Measurements from ENCODE around the gene USH2A.

Gene USH2A

GRCh38 chr1:215857317-215857716, 565.9 kb downstream of the USH2A start:
- DNase-seq, result no peak

- no peak for DNase-seq
These were observed 577.9 kb downstream of the USH2A start for GRCh38 chr1:215845234-215845891.

- no peak for DNase-seq
These were observed 578.5 kb downstream of the USH2A start for GRCh38 chr1:215844777-215845176.

GRCh38 chr1:215844266-215844665, 579.0 kb downstream of the USH2A start:
- no peak for DNase-seq

DNA sequence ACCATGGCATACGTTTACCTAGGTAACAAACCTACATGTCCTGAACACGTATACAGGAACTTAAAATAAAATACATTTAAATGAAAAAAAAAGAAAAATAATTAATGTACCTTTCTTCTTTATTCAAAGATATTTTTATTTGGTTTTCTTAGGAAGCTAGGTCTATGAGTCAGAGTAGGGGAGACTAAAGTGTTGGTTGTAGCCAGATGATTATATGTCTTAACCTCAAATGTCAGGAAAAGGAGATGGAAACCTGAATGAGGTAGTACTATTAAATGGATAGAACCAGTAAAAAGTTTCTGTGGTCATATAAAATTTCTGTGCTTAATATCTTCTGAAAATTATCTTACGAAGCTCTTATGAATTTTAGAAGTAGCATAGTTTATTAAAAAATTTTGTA, 580.3 kb downstream of the USH2A start:
- no peak for DNase-seq

DNA sequence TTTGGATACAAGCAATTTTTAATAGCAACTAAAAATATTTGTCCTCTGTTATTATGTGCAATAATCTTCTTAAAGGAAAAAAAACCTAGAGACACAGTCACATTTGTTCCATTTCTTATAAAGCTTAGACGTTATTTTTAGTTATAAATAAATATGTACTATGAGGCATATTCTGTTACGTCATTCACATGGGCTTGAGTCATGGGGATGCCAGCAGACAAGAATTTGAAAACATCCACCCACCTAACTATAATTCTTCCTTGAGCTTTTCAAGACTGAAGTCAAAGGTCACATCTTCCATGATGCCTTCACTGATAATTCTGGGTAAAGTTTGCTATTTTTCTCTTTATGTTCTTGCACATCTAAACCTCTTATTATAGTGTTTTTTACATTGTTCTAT, 587.3 kb downstream of the USH2A start:
- DNase-seq, result no peak

GRCh38 chr1:215833941-215834729, 589.1 kb downstream of the USH2A start:
- no peak for DNase-seq

DNA sequence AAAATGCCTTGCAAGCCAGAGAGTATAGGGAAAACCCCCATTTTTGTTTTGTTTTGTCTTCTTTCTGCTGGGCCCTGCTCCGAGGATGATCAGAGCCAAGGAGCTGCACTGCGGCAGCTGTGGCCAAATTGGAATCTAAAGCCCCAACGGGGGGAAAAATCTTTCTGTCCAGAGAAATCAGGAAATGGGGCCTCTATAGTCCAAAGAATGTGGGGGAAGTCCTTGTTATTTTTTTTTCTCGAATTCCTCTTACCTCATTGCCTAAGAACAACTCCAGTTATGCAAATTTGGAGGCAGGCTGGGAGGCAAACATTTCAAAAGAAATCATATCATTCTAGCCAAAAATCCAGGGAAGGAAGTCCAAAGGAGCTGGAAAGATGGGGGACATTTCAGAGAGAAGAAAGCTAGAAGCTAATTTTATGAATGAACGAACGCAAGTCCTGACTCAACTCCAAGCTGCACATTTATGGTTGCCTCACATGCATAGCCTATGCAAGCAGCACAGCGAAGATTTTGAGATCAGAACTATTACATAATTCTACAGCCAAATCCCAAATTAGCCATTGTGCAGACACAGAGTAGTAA, 592.9 kb downstream of the USH2A start:
- DNase-seq, result no peak

- no peak for DNase-seq
These were observed 598.2 kb downstream of the USH2A start for GRCh38 chr1:215825056-215825455.

DNA sequence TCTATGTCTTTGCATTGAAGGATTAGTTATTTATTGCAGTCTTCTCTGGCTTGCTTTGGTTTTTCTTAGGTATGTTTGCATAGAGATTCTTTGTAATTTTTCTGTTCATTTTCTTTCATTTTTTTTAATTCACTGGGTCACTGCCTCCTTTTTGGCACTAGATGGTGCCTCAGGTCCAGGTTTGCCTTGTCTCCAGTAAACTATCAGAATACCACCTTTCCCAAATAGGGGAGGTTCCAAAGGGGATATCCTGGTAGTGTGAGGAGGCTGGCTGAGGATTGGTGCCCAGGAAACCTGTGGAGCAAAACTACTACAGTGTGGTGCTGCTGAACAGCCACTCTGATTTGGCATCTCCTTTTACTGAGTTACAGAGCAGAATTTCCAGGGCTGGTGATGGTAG, 599.0 kb downstream of the USH2A start:
- no peak for DNase-seq

- DNase-seq, result no peak
These were observed 604.1 kb downstream of the USH2A start for GRCh38 chr1:215819114-215819513.

DNA sequence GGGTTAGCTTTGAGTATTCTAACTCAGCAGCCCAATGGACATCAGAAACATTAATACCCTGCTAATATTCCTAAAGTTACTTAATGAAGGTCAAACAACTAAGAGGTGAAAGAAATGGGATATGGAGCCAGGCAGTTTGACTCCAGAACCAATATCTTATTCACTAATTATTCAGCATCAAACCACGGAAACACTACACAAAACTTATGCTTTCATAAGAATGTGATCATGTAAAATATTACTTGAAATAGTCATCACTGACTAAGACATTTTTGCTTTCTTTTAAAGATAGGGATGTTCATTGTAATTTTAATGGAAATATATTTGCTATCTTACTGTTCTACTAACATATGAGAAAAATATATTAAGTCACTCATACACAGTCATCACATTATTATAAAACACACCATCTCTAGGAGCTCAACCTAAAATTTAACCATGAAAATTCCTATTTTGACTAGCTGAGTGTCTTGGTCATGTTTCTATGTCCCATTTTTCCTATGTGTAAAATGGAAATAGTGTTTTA, 615.3 kb downstream of the USH2A start:
- no peak for DNase-seq

DNA sequence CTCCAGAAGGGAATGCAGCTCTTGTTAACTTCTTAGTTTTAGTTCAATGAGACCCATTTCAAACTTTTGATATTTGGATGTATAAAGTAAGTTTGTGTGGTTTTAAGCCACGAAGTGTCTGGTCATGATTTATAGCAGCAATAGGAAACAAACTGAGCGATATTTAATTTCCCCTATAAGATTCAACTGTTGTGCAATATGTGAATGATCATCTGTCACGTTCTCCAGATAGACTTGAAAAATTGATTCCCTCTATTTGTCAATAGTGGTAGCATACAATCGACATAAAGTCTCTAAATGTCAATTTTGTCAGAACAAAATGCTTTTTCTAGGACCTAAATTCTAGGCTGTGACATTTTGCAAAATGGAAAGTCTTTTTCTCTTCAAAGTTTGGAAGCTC, 616.0 kb downstream of the USH2A start:
- no peak for DNase-seq

DNA sequence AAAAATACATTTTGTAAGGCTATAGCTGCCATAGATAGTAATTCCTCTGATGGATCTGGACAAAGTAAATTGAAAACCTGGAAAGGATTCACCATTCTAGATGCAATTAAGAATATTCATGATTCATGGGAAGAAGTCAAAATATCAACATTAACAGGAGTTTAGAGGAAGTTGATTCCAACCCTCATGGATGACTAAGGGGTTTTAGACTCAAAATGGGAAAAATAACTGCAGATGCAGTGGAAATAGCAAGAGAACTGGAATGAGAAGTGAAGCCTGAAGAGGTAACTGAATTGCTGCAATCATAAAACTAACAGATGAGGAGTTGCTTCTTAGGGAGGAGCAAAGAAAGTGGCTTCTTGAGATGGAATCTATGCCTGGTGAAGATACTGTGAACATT, 625.4 kb downstream of the USH2A start:
- no peak for DNase-seq

DNA sequence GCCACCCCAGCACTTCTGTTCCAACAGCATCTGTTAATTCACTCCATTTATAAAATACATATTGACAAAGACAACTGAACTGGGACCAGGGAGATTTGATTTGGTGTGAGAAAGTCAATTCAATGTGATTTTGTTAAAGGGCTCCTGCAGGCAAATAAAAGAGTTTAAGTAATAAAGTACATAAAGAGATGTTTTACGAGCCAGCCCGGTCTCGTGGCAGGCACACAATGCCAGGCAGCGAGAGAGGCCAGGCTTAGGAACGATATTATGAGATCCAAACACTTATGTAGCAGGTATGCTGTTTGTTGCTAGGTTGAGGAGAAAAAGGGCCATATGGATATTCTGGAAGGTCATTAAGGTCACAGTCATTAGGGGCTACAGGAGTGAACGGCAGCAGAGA, 629.1 kb downstream of the USH2A start:
- no peak for DNase-seq

- DNase-seq, result no peak
These were observed 630.1 kb downstream of the USH2A start for GRCh38 chr1:215793180-215793579.

- DNase-seq, result no peak
These were observed 630.8 kb downstream of the USH2A start for GRCh38 chr1:215792446-215792845.

DNA sequence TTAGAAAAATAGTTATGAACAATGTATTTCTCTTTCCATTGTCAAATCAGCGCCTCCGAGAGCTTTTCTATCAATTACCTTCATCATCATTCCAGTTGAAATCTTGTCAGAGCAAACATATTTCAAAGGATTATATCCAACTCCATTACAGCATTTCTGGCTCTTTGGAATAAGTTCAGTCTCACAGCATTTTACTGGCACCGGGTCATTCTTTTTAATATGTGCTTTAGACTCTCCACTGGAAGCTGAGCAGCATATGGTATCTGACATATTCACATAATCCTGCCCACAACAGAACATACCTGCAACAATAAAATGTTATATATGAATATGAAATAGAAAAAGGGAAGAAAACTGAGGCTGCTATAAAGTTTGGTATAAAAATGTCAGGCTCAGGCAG, 633.3 kb downstream of the USH2A start:
- no peak for DNase-seq

DNA sequence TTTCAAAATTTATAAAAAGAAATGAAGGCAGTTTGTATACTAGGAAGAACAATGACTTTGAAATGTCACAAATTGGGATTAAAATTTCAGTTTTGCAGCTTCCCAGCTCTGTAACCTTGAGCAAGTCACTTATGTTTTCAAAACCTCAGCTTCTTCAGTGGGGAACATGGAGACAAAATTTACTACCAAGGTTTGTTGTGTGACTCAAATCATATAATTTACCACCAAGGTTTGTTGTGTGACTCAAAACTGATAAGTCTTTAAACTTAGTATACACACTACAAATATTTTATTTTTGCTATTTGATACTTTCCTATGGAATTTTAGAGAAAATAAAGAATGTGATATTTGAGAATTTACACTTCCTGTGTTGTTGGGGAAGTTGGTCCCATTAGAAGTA, 636.3 kb downstream of the USH2A start:
- DNase-seq, result no peak

DNA sequence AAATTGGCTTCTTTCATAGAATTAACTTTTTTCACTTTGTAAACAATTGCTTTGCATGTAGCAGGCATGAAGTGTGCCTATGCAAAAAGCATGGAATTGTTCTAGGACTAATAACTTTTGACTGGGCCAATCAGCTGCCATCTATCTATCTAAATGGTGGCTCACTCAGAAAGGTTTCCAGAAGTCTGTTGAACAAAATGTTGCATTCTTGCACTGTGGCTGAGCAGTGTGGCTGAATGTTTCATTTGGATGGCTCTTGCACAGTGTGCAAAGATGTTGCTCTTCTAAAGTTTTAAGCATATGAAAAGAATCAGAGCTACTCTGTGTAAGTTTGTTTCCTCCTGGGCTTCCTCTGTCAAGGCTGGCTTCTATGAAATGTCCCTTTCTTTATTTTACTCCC, 642.6 kb downstream of the USH2A start:
- no peak for DNase-seq

- DNase-seq, result no peak
These were observed 643.1 kb downstream of the USH2A start for GRCh38 chr1:215780139-215780538.

- no peak for DNase-seq
These were observed 643.5 kb downstream of the USH2A start for GRCh38 chr1:215779729-215780128.

DNA sequence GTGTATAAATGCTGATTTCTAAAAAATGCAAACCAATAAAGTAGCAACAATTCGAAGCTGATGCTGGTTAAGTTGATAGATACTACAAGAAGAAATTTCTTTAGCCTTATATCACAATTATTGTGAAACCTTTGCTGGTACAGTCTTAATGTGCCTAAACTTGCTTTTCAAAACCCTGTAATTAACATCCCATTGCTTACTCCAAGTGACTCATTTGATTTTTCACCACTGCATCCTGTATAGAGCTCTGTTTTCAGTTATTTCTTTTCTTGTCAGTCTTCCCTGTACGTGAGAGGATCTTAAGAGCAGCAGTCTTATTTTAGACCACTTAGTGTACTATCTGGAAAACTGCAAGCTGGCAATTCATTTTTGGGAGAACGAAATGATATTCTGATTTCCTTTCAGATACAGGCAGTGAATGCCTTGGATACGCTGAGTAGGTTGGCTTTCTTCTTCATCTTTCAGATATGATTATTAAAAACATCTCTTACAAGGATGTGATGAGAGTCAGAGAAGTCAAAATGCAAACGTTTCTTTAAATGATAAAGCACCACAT, 645.8 kb downstream of the USH2A start:
- DNase-seq, result no peak

DNA sequence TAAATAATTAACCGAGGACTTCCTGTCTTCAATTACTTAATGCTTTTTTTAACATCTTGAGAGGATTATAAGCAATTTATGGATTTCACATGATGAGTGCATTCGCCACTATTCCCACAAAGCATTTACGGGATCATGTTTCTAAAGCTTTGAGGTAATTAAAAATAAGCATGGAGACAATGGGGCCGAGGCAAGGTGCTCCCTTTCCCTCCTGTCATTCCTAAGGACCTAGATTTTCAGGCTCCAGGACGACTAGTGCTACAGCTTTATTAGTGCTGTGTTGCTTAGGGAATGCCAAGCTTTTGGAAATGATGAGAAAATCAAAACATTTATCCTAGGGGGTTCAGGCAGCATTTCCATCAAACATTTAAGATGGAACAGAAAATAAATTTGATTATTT, 646.9 kb downstream of the USH2A start:
- DNase-seq, result no peak

All from CD4-positive, alpha-beta T cell treated with Interleukin-17A for 1 hour (primary cell).